GM18951 (cell line): ENCODE results near the gene THOP1.

ENCODE experiments used
- POLR2A ChIP-seq: IDR thresholded peaks from 4 replicates; pipeline ENCODE4 v1.6.1; 2011; ENCODE audit warnings: mild to moderate bottlenecking; ENCODE audit not compliant: insufficient read length, insufficient read depth; ENCODE audit errors: extremely low read depth
- in situ Hi-C: fragments of 300-500 bp; cut with MboI; formaldehyde crosslinking; loops from one replicate; pipeline ENCODE4 v1.12.0; 2022; ENCODE audit warnings: low sequenced_read_pairs, mixed read lengths, inconsistent platforms; ENCODE audit not compliant: unreplicated experiment

The THOP1 gene

DNA sequence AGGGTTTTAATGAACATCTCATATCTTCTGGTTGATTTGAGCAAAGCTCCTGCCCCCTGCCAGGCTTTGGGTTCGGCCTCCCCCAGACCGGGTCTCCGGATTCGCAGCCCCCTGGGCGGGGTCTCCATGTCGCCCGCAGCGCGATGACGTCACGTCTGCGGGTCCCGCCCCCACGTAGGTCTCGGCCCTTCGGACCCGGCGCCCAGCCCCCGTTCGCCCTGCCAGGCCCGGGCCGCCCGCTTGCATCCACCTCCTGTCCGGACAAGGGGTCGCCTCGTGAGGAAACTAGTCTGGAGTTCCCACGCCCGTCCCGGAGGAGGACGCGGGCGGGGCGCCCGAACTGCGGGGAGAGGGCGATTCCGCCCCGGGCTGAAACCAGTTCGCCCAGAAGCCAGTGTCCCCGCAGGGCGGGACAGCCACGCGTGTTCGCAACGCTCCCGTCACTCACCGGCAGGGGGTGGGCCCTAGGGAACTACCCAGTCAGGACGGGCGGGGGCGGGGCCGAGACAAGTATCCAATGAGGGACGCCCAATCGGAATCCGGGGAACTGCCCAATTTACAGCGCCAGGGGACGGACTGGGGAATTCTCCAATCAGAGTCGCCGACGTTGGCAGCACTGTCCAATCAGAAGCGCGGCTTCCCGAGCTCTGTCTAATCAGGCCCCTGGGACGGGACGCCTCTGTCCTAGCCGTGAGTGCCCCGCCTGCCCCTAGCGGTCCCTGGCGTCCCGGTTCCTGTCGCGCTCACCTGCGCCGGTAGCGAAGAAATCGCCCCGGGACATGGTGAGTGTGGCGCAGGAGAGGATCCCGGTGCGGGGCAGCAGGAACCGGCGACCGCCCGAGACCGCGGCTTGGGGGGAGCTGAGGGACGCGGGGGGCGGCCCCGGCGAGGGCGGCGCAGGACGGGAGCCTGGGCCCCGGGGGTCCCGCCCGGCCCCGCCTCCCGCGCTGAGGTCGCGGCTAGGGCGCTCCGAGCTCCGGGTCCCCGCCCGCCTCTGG, 55.8 kb downstream of the THOP1 start, which contains the start of gene ZNF555:
Gene ZNF555, plus strand, starts transcription at position 682 of the 998 bp plus-strand sequence. Its CDS starts 98 bp downstream, at position 780.
- in situ Hi-C loops, result no loop called here
- peak; percentile 46 for TF ChIP-seq POLR2A

DNA sequence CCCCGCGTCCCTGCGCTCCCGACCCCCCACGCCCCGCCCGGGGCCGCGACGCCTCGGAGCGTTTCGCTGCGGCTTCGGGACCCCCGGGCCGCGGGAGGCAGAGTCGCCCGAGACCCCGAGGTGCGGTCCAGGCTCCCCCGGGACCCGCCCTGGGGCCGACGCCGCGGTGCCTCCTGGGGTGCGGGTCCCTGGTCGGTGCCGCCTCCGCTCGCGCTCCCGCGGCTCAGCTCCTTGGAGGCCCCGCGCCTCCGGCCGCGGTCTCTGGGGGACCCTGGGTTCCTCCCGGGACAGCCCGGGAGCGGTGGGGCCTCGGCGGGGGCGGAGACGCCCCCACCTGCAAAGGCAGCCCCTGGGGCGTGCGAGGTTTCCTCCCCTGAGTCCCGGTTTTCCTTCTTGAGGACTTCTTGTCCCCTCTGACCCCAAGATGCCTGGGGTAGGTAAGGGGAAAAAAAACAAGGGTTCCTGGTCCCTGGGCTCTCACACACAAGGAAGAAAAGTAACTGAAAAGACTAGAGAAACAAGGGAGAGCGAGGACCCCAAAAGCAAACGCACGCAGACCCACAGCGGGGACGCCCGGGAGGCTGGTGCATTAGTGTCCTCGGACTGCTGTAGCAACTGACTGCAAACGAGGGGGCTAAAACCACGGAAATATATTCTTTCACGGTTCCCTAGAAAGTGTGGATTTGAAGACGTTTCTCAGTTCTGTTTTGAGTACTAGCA, 56.7 kb downstream of the THOP1 start:
- in situ Hi-C loops, result no loop called here
- no peak for TF ChIP-seq POLR2A

GRCh38 chr19:2845107-2845506, 59.8 kb downstream of the THOP1 start:
- TF ChIP-seq POLR2A, result no peak

DNA sequence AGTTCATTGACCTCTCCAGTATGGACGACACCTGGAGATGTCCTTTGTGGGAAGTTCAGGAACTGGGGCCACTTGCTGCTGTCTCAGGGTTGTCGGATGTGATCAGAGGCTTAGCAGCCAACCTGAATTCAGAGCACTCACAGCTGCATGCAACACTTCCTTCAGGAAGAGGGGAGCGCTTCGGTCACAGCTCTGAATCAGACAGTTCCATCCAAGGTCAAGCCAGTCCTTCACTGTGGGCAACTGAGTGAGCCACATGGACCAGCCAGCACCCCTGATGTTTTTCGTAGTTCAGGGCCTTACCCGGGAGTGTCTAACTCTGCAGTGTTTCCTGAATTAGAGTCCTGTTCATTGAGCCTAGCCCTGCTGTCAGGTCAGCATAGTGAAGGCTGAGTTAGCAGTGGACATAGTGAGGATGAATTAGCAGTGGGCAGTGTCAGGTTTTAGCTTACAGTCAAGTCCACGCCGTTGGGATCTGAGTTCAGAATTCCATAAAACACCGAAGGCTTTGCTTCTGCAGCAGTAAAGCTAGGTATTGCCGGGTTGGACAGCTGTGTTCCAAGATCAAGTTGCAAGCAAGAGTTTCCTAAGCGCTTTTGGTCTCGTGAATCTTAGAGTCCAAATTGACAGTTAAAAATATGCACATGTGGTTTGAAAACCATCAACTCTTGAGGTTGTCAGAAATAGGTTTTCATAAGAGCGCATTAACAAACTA, 61.0 kb downstream of the THOP1 start:
- in situ Hi-C loops, result no loop called here
- no peak for TF ChIP-seq POLR2A

More at GRCh38 chr19:2845107-2845506, 59.8 kb downstream of the THOP1 start:
- in situ Hi-C loops, result no loop called here

DNA sequence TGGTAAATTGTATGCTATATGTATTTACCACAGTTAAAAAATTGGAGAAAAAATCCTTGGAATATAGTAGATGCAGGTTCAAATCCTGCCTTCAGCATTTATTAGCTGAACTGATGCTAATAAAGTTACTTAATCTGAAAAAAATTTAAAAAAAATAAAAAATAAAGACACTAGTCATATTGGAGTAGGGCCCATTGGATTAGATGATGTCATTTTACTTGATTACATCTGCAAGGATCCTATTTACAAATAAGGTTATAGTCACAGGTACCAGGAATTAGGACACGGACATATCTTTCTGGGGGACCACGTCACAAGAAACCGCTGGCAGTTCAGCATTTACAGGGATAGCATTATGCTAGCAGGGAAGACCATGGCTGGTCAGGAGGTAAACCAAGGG, 62.2 kb downstream of the THOP1 start:
- no peak for TF ChIP-seq POLR2A
- in situ Hi-C loops, result no loop called here

GRCh38 chr19:2848616-2849015, 63.3 kb downstream of the THOP1 start:
- no peak for TF ChIP-seq POLR2A
- in situ Hi-C loops, result no loop called here

- in situ Hi-C loops, result no loop called here
- no peak for TF ChIP-seq POLR2A
These were observed 65.1 kb downstream of the THOP1 start for GRCh38 chr19:2850256-2850925.

DNA sequence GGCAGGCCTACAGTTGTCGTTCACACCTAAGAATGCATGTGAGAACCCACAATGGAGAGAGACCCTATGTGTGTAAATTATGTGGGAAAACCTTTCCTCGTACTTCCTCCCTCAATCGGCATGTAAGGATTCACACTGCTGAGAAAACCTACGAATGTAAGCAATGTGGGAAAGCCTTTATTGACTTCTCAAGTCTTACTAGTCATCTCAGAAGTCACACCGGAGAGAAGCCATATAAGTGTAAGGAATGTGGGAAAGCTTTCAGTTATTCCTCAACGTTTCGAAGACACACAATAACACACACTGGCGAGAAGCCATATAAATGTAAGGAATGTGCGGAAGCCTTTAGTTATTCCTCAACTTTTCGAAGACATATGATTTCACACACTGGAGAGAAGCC, 67.3 kb downstream of the THOP1 start:
- in situ Hi-C loops, result no loop called here
- no peak for TF ChIP-seq POLR2A

- no peak for TF ChIP-seq POLR2A
These were observed 67.8 kb downstream of the THOP1 start for GRCh38 chr19:2853015-2853606.

GRCh38 chr19:2854849-2855248, 69.5 kb downstream of the THOP1 start:
- in situ Hi-C loops, result no loop called here
- no peak for TF ChIP-seq POLR2A

More at GRCh38 chr19:2853015-2853606, 67.8 kb downstream of the THOP1 start:
- in situ Hi-C loops, result no loop called here

DNA sequence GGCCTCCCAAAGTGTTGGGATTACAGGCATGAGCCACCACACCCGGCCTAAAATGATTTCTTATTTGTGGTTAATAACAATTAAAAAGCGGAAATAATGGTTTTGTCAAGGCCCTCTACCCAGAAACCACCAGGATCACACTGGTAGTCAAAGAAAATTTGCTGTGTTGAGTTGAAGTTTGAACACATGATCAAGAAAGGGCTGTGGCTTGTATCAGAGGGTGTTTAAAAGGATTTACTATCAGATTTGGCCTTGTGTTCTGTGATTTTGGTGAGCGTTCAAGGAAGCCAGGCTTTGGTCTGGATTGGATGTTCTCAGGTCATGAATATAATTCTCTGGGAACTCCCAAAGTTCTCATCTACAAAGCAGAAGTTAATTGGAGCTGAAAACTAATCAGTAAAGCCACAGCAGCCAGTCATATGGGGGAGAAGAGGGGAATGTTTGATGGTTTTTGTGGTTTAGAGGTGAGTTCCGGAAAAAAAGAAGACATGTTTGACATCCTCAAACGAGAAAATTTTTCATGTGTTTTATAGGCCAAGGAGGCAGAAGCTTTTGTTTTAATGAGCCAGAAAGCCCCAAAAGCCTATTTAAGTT, 71.3 kb downstream of the THOP1 start:
- in situ Hi-C loops, result no loop called here
- TF ChIP-seq POLR2A, result no peak

DNA sequence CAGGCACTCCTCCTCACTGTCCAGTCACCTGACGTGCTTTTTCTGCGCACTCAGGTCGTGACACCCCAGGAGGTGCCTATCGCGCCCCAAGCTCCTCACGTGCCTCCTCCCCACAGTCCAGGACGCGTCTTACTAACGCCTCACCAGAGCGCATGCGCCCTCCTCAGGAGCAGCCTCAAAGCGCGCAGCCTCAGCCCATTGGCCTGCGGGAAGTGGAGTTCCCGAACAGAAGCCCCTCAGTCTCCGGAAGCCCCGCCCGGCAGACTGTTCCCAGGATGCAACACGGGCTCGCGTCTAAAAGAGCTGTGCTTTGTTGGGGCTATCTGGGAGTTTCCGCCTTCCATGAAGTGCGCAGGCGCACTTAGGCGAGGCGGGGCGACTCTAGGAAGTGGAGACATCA, 73.6 kb downstream of the THOP1 start:
- in situ Hi-C loops, result no loop called here
- no peak for TF ChIP-seq POLR2A

DNA sequence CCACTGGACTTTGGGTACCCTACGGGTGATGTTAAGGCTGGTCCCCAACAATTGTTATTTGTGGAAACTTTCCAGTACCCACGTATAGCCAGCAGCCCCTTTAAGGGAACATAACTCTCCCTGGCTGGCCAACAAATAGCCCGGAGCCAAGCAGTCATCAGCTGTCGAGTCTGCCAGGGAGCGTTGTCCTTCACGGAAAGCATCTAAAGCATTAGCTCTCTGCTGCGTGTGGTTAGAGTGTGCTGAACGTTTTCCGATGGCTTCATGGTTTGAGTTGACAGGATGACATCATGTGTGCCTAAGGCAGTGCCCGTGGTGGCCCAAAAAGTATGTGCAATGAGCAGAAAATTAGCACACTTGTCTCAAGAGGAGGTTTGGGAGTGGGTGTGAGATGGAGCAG, 78.5 kb downstream of the THOP1 start:
- in situ Hi-C loops, result no loop called here
- TF ChIP-seq POLR2A, result no peak
